Progenitor cell of endocrine pancreas (in vitro differentiated cells): ENCODE measurements around the gene PTPRT. TPM values are rescaled to one million over a fixed set of nuclear protein-coding genes. Genes with fewer than 3 reads are reported as not detected.
A peak's percentile ranks its signal among the peaks of the same experiment; 100 is the strongest.

ENCODE experiments used
- DNase-seq: peaks from one replicate; pipeline ENCODE4 v3.0.0; 2021; ENCODE audit warnings: low spot score; ENCODE audit not compliant: unreplicated experiment
- H3K27ac Mint-ChIP-seq: 2 replicates; pipeline ENCODE4 v1.8.0; 2021; ENCODE audit warnings: mild to moderate bottlenecking, moderate library complexity, mixed read lengths
- H3K27me3 Mint-ChIP-seq: 2 replicates; pipeline ENCODE4 v1.8.0; 2021; ENCODE audit warnings: mixed read lengths
- H3K36me3 Mint-ChIP-seq: 2 replicates; pipeline ENCODE4 v1.8.0; 2022; ENCODE audit warnings: mixed read lengths; ENCODE audit not compliant: insufficient read depth
- H3K4me1 Mint-ChIP-seq: 2 replicates; pipeline ENCODE4 v1.8.0; 2021; ENCODE audit warnings: low read depth, mixed read lengths
- H3K4me3 Mint-ChIP-seq: 2 replicates; pipeline ENCODE4 v1.8.0; 2021; ENCODE audit warnings: low read depth, mild to moderate bottlenecking, moderate library complexity, mixed read lengths
- H3K9me3 Mint-ChIP-seq: 2 replicates; pipeline ENCODE4 v1.8.0; 2021; ENCODE audit warnings: low read depth, mixed read lengths
- total RNA-seq: library from RNA; stranded (reverse); gene quantifications from 2 replicates; pipeline ENCODE4 v1.2.1, GENCODE V29; 2021
- TF ChIP-seq, protein P1 (sequence below): fragments of 200-600 bp; sonication (generic); IDR thresholded peaks from one replicate; pipeline ENCODE4 v1.5.0; 2021; ENCODE audit warnings: antibody characterized with exemption, mild to moderate bottlenecking; ENCODE audit not compliant: unreplicated experiment

Gene PTPRT
- total RNA-seq, 1 donor from 2014 or later: 65.9 TPM

DNA sequence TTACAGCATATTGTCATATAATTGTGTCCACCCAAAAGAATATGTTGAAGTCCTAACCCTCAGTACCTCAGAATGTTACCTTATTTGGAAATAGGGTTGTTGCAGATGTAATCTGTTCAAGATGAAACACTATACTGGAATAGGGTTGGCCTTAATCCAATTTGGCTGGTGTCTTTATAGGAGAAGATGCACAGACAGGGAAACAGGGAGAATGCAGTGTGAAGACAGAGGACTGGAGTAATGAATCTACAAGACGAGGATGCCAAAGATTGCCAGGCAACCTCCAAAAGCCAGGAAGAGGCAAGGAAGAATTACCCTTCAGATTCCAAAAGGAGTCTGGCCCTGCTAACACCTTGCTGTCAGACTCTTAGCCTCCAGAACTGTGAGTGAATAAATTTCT, 482.9 kb downstream of the PTPRT start:
- Mint-ChIP-seq H3K9me3 (peaks cover 25% of the 10 kb centered on the region), H3K36me3 (peaks cover 21% of the 10 kb centered on the region)

DNA sequence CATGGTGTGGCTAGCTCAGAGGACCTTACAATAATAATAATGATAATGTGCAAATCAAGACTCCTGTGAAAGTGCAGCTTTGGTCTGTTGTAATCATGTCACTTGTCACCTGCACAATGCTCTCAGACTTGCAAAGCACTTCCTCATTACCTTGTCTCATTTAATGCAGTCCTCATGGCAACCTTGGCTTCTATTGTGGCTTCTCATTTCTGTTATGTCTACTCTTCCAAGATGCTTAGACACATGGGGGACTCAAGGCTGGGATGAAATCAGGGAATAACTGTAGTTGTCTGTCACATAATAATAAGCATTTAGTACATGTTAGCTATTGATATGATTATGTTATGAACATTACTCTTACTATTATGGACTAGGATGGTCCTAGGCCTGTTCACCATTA, 484.2 kb downstream of the PTPRT start:
- TF ChIP-seq, protein P1, sequence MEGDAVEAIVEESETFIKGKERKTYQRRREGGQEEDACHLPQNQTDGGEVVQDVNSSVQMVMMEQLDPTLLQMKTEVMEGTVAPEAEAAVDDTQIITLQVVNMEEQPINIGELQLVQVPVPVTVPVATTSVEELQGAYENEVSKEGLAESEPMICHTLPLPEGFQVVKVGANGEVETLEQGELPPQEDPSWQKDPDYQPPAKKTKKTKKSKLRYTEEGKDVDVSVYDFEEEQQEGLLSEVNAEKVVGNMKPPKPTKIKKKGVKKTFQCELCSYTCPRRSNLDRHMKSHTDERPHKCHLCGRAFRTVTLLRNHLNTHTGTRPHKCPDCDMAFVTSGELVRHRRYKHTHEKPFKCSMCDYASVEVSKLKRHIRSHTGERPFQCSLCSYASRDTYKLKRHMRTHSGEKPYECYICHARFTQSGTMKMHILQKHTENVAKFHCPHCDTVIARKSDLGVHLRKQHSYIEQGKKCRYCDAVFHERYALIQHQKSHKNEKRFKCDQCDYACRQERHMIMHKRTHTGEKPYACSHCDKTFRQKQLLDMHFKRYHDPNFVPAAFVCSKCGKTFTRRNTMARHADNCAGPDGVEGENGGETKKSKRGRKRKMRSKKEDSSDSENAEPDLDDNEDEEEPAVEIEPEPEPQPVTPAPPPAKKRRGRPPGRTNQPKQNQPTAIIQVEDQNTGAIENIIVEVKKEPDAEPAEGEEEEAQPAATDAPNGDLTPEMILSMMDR: no peak
- Mint-ChIP-seq H3K27me3 (no peaks in the 10 kb centered on the region), H3K4me1 (peaks cover 5% of the 10 kb centered on the region), H3K36me3 (peaks cover 14% of the 10 kb centered on the region), H3K9me3 (peaks cover 15% of the 10 kb centered on the region), H3K27ac (no peak overlapping the region), H3K4me3 (no peak overlapping the region)
- DNase-seq: no peak

More for the DNA sequence above, 482.9 kb downstream of the PTPRT start:
- H3K27me3 Mint-ChIP-seq: no peaks in the 10 kb centered on the region
- TF ChIP-seq, protein P1: no peak
- H3K27ac Mint-ChIP-seq: no peak overlapping the region
- H3K4me3 Mint-ChIP-seq: no peak overlapping the region
- DNase-seq: no peak
- peaks cover 5% of the 10 kb centered on the region for H3K4me1 Mint-ChIP-seq

DNA sequence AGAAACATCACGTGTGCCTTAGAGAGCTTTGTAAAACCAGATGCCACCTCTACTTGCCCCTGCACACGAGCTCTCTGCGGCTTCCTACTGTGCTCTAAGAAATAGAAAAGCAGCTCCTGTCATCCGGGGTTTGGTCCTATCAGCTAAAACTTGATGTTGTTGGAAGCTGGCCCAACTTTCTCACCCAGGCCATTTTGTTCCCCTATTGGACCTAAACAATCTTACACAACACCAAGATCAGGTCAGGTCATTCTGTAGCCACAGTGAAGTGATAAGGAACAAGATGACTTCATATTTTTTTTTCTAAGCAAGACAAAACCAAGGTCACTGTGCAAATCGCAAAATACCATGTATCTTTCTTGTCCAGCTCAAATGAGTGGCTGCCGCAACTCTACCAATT, 486.0 kb downstream of the PTPRT start:
- no peak overlapping the region for H3K4me3 Mint-ChIP-seq
- DNase-seq: no peak
- H3K4me1 Mint-ChIP-seq: peaks cover 5% of the 10 kb centered on the region
- no peak overlapping the region for H3K27ac Mint-ChIP-seq
- peaks cover 7% of the 10 kb centered on the region for H3K9me3 Mint-ChIP-seq
- no peaks in the 10 kb centered on the region for H3K27me3 Mint-ChIP-seq
- peaks cover 7% of the 10 kb centered on the region for H3K36me3 Mint-ChIP-seq
- TF ChIP-seq, protein P1: no peak

DNA sequence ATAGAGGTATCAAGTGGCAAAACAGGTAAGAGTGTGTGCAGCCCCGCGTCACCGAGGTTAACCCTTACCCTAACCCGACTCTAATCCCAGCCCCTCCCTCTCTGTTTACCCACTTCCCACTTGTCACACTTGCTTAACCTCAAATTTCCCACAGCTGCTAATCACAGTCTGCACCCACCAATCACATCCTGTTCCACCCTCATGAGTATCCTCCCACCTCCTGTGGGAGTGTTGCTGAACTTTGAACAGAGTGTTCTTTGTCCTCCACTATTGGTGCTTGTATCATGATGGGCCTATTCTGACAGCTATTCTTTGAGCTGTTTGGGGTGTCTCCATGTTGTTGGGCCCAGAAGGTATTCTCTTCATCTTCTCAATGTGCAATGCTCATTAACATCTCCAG, 487.8 kb downstream of the PTPRT start:
- TF ChIP-seq, protein P1: no peak
- no peak overlapping the region for H3K27ac Mint-ChIP-seq
- no peak overlapping the region for H3K4me3 Mint-ChIP-seq
- no peak for DNase-seq
- H3K36me3 Mint-ChIP-seq: peaks cover 7% of the 10 kb centered on the region
- no peaks in the 10 kb centered on the region for H3K27me3 Mint-ChIP-seq
- peaks cover 7% of the 10 kb centered on the region for H3K9me3 Mint-ChIP-seq
- H3K4me1 Mint-ChIP-seq: peaks cover 5% of the 10 kb centered on the region

DNA sequence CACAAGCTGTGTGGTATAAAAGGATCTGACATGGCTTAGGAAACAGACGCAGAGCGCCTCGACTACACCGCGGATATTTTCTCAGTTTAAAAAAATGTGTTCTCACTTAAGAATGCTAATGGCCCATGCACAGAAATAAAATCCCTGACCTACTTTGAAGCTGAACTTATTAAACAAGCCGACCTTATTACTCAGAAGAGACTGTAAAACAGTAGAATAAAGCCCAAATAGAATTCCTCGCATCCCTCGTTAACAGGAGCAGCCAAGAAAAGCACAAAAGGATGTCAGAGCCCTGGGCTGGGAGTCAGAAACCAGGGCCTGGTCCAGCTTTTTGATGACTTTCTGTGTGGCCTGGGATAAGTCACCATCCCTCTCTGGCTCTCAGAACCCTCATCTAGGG, 489.3 kb downstream of the PTPRT start:
- DNase-seq: no peak
- H3K27me3 Mint-ChIP-seq: no peaks in the 10 kb centered on the region

More for the DNA sequence above, 489.3 kb downstream of the PTPRT start:
- Mint-ChIP-seq H3K36me3 (peaks cover 7% of the 10 kb centered on the region), H3K27ac (peak overlapping the region; percentile 11), H3K4me1 (peaks cover 5% of the 10 kb centered on the region), H3K9me3 (peaks cover 7% of the 10 kb centered on the region), H3K4me3 (no peak overlapping the region)
- TF ChIP-seq, protein P1: no peak
